Loucy (cell line): ENCODE data around the gene ROR1.

Experiments used
- CTCF ChIP-seq: fragments of 200-600 bp; sonication (generic); conservative IDR thresholded peaks from 2 replicates; pipeline ENCODE4 v1.5.1; 2014; ENCODE audit warnings: mild to moderate bottlenecking, antibody characterized with exemption, low read length
- EZH2phosphoT487 ChIP-seq: fragments of 200-600 bp; IDR thresholded peaks from 2 replicates; pipeline ENCODE4 v1.6.1; 2018; ENCODE audit warnings: antibody characterized with exemption, mild to moderate bottlenecking, moderate library complexity, borderline replicate concordance

- no peak for TF ChIP-seq CTCF
- no peak for TF ChIP-seq EZH2phosphoT487
Observed at GRCh38 chr1:63775418-63776127, 1.8 kb downstream of the ROR1 start.
